ENCODE data around the gene MST1. TPM values are rescaled to one million over a fixed set of nuclear protein-coding genes. Genes with fewer than 3 reads are reported as not detected.

Gene MST1
- total RNA-seq, 1 donor from 2014 or later = 50.7 TPM

GRCh38 chr3:49641292-49641691, 48.0 kb downstream of the MST1 start:
- no peak for DNase-seq (ENCODE audit: extremely low spot score, unreplicated experiment)
- no peaks in the 10 kb centered on the region for H3K27me3 Mint-ChIP-seq
- TF ChIP-seq, protein P1, sequence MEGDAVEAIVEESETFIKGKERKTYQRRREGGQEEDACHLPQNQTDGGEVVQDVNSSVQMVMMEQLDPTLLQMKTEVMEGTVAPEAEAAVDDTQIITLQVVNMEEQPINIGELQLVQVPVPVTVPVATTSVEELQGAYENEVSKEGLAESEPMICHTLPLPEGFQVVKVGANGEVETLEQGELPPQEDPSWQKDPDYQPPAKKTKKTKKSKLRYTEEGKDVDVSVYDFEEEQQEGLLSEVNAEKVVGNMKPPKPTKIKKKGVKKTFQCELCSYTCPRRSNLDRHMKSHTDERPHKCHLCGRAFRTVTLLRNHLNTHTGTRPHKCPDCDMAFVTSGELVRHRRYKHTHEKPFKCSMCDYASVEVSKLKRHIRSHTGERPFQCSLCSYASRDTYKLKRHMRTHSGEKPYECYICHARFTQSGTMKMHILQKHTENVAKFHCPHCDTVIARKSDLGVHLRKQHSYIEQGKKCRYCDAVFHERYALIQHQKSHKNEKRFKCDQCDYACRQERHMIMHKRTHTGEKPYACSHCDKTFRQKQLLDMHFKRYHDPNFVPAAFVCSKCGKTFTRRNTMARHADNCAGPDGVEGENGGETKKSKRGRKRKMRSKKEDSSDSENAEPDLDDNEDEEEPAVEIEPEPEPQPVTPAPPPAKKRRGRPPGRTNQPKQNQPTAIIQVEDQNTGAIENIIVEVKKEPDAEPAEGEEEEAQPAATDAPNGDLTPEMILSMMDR (conservative IDR thresholded peaks at IDR 0.05) = no peak
- no peak overlapping the region for H3K4me3 Mint-ChIP-seq
- H3K9me3 Mint-ChIP-seq = no peaks in the 10 kb centered on the region
- H3K4me1 Mint-ChIP-seq (ENCODE audit: unreplicated experiment) = no peaks in the 10 kb centered on the region
- no peak overlapping the region for H3K27ac Mint-ChIP-seq
- H3K36me3 Mint-ChIP-seq = no peaks in the 10 kb centered on the region

- Mint-ChIP-seq H3K36me3 (no peaks in the 10 kb centered on the region), H3K27me3 (peaks cover 3% of the 10 kb centered on the region), H3K4me1 (ENCODE audit: unreplicated experiment) (no peaks in the 10 kb centered on the region), H3K4me3 (no peak overlapping the region), H3K27ac (no peak overlapping the region), H3K9me3 (no peaks in the 10 kb centered on the region)
- TF ChIP-seq, protein P1 (conservative IDR thresholded peaks at IDR 0.05) = no peak
- no peak for DNase-seq (ENCODE audit: extremely low spot score, unreplicated experiment)
Observed at GRCh38 chr3:49639551-49639950, 49.7 kb downstream of the MST1 start.

GRCh38 chr3:49638445-49638844, 50.8 kb downstream of the MST1 start:
- Mint-ChIP-seq H3K4me1 (ENCODE audit: unreplicated experiment) (no peaks in the 10 kb centered on the region), H3K9me3 (no peaks in the 10 kb centered on the region), H3K27ac (no peak overlapping the region), H3K4me3 (no peak overlapping the region), H3K27me3 (peaks cover 3% of the 10 kb centered on the region), H3K36me3 (no peaks in the 10 kb centered on the region)
- DNase-seq (ENCODE audit: extremely low spot score, unreplicated experiment) = no peak
- TF ChIP-seq, protein P1 (conservative IDR thresholded peaks at IDR 0.05) = no peak

- DNase-seq (ENCODE audit: extremely low spot score, unreplicated experiment) = no peak
- Mint-ChIP-seq H3K4me1 (ENCODE audit: unreplicated experiment) (no peaks in the 10 kb centered on the region), H3K27me3 (peaks cover 3% of the 10 kb centered on the region), H3K4me3 (no peak overlapping the region), H3K9me3 (no peaks in the 10 kb centered on the region), H3K36me3 (no peaks in the 10 kb centered on the region), H3K27ac (no peak overlapping the region)
- TF ChIP-seq, protein P1 (conservative IDR thresholded peaks at IDR 0.05) = no peak
Observed at GRCh38 chr3:49636883-49637609, 52.2 kb downstream of the MST1 start.

GRCh38 chr3:49634736-49635135, 54.5 kb downstream of the MST1 start:
- Mint-ChIP-seq H3K36me3 (no peaks in the 10 kb centered on the region), H3K9me3 (no peaks in the 10 kb centered on the region), H3K27me3 (peaks cover 3% of the 10 kb centered on the region), H3K4me1 (ENCODE audit: unreplicated experiment) (no peaks in the 10 kb centered on the region), H3K4me3 (no peak overlapping the region), H3K27ac (no peak overlapping the region)
- no peak for DNase-seq (ENCODE audit: extremely low spot score, unreplicated experiment)
- TF ChIP-seq, protein P1 (conservative IDR thresholded peaks at IDR 0.05) = peak; percentile 50

Other genes starting within 250 kb of the MST1 start
- gene DAG1, start 219.2 kb downstream of the MST1 start, total RNA-seq (ENCODE audit: low replicate concordance) = 84.3 and 126 TPM in 2 replicates
- gene BSN, start 135.0 kb downstream of the MST1 start, total RNA-seq (ENCODE audit: low replicate concordance) = 3.9 and 4.0 TPM in 2 replicates
- gene APEH, start 15.1 kb downstream of the MST1 start, total RNA-seq (ENCODE audit: low replicate concordance) = 141 and 145 TPM in 2 replicates
- 47.2 and 49.9 TPM in 2 replicates for gene RNF123, start 83 bp upstream of the MST1 start, total RNA-seq (ENCODE audit: low replicate concordance)
- 0.36 TPM in 1 of 2 replicates, not detected in the other for gene AMIGO3, start 30.2 kb upstream of the MST1 start, total RNA-seq (ENCODE audit: low replicate concordance)
- 41.9 and 50.4 TPM in 2 replicates for gene GMPPB, start 34.5 kb upstream of the MST1 start, total RNA-seq (ENCODE audit: low replicate concordance)
- 40.3 and 42.5 TPM in 2 replicates for gene IP6K1, start 97.1 kb upstream of the MST1 start, total RNA-seq (ENCODE audit: low replicate concordance)
- gene CDHR4, start 110.4 kb upstream of the MST1 start, total RNA-seq (ENCODE audit: low replicate concordance) = 0.29 TPM in 1 of 2 replicates, not detected in the other
- 0.45 and 6.7 TPM in 2 replicates for gene INKA1, start 113.8 kb upstream of the MST1 start, total RNA-seq (ENCODE audit: low replicate concordance)
- 4.6 and 8.2 TPM in 2 replicates for gene UBA7, start 124.5 kb upstream of the MST1 start, total RNA-seq (ENCODE audit: low replicate concordance)
- 7.5 and 23.0 TPM in 2 replicates for gene TRAIP, start 167.1 kb upstream of the MST1 start, total RNA-seq (ENCODE audit: low replicate concordance)
- gene CAMKV, start 180.4 kb upstream of the MST1 start, total RNA-seq (ENCODE audit: low replicate concordance) = 1.6 and 10.6 TPM in 2 replicates
- 3.0 and 5.3 TPM in 2 replicates for gene MST1R, start 214.4 kb upstream of the MST1 start, total RNA-seq (ENCODE audit: low replicate concordance)
- gene MON1A, start 240.3 kb upstream of the MST1 start, total RNA-seq (ENCODE audit: low replicate concordance) = 8.8 and 9.2 TPM in 2 replicates